B cell (primary cell): Measurements from ENCODE around the gene PIK3R4.

ENCODE experiments used
- CTCF ChIP-seq: fragments of 200-600 bp; IDR thresholded peaks from one replicate; pipeline ENCODE4 v1.8.0; 2022; ENCODE audit warnings: antibody characterized with exemption, mild to moderate bottlenecking
- EZH2 ChIP-seq: IDR thresholded peaks from 2 replicates; pipeline ENCODE4 v1.6.1; 2012; ENCODE audit warnings: borderline replicate concordance, low read depth, mild to moderate bottlenecking, moderate library complexity, low read length; ENCODE audit not compliant: insufficient read depth, poor library complexity, severe bottlenecking

- TF ChIP-seq CTCF (no peak), EZH2 (no peak)
Measured at GRCh38 chr3:130738241-130738640, 8.4 kb downstream of the PIK3R4 start.
